ENCODE data around the gene PIAS4.

PIAS4 gene

GRCh38 chr19:4059891-4060620 is 52.5 kb downstream of the PIAS4 start:
- peak; percentile 31 for DNase-seq (ENCODE audit: low read depth)

DNA sequence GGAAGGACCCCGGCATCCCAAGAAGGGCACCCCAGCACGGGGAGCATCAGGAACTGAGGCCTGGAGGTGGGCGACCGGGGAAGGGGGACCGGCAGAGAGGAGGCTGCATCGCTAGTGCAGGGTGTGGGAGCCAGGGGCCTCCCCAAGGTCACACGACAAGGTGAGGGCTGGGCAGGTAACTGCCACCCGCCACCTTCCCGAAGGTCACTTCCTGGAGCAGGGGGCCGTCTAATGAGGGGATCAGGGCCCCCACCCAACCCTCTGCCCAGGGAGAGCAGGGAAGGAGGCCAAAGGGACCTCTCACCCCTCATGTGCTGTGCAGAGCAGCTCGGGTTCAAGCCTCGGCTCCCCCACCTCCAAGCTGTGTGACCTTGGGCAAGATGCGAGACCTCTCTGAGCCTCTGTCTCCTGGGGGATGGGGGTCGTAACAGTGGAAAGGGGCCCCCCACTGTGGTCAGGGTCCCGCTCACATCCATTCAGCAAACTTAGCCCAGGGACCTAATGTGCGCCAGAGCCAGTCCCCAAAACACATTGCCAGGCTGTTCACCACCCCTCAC is 53.2 kb downstream of the PIAS4 start:
- DNase-seq (ENCODE audit: low read depth): no peak

- DNase-seq (ENCODE audit: low read depth): peak; percentile 32
These were observed 53.7 kb downstream of the PIAS4 start for GRCh38 chr19:4061178-4061682.

- no peak for DNase-seq (ENCODE audit: low read depth)
These were observed 54.3 kb downstream of the PIAS4 start for GRCh38 chr19:4061683-4062418.

DNA sequence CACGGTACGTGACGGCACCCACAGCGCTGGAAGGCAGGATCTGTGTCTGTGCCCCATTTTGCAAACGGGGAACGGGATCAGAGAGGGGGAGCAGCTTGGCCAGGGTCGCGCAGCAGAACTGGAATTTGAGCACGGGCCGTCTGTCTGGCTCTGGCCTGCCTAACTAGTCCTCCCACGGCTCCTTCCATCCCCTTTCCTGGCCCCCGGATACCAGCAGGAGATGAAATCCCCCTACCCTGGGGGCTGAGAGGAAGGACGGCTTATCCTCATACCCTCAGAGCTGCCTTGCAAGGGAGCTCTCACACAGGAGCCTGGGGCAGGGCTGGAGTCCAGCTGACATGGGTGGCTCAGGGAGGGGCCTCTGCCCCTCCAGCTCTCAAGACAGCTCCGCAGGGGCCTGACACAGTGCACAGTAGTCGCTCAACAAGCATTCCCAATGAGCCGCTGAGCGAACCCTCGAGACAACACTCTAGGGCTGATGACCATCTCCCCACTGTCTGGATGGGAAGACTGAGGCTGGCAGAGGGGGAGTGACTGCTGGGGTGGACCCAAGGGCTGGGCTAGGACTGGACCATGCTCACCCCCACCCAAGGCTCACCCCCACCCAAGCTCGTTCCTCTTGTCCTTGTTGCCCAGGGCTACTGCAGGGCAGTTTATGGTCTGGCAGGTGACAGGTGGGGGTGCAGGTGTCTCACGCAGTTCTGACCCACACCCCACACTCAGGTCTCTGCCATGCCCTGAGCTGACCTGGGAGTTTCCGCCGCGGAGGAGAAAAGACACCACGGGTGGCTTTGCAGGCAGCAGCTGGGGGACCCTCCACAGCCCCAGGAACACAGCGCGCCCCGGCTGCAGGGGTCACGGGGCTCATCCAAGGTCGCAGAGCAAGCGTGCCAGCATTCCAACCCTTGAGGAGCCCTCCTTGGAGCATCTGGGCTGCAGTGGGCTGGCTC is 55.2 kb downstream of the PIAS4 start:
- no peak for DNase-seq (ENCODE audit: low read depth)

GRCh38 chr19:4063369-4064148 is 56.0 kb downstream of the PIAS4 start:
- no peak for DNase-seq (ENCODE audit: low read depth)

DNA sequence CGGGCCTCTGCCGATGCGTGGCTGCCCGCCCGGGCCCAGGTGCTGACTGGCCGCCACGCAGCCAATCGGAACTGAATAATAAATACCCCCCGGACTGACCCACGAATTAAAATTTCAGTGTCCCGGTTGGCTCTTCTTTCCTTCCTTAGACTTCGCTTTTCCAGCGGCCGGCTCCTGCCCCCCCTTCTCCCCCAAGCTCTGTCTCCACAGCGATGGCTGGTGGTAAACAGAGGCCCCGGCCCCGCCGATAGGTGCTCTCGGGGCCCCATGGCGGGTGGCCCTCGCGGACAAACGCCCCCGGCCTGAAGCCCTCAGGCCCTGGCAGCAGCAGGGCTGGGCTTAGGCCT is 56.6 kb downstream of the PIAS4 start:
- DNase-seq (ENCODE audit: low read depth): no peak

DNA sequence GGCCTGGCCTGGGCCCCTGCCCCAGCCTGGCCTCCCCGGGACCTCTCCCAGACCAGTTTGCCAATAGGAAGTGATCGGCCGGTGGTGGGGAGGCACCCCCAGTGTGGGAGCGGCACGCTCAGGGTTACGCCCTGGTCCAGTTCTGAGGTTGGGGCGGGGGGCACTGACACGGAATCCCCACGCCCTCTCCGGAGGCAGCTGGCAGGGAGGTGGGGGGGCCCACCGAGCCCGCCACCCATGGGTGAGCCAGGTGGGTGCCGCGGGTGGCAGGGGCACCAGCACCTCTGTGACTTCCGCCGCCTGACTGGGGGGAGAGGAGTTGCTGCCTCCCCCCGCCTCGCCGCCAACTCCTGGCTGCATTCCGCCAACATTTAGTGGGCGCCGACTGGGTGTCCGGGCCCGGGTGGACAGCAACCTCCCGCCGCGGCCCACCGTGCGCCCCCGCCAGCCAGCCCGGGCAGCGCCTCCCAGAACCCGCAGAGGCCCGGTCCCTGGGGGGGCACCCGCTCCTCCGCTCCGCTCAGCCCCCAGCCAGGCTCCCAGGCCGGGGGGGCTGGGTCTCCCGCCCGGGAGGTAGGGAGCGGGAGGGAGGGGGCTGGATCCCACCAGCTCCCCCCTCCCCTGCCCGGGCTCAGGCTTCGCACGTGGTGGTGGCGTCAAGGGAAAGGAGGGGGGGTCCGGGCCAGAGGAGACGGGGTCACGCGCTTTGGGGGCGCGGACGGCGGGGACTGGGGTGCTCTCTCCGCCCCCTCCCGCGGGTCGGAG is 57.1 kb downstream of the PIAS4 start:
- peak; percentile 43 for DNase-seq (ENCODE audit: low read depth)

GRCh38 chr19:4065430-4066175 is 58.1 kb downstream of the PIAS4 start:
- peak; percentile 97 for DNase-seq (ENCODE audit: low read depth)

GRCh38 chr19:4066176-4066606 is 58.7 kb downstream of the PIAS4 start:
- peak; percentile 59 for DNase-seq (ENCODE audit: low read depth)

- peak; percentile 68 for DNase-seq (ENCODE audit: low read depth)
These were observed 59.3 kb downstream of the PIAS4 start, which contains the start of gene ZBTB7A for GRCh38 chr19:4066682-4067395. ZBTB7A (minus strand) TSS chr19:4066899; CDS start chr19:4055232, 11,667 bp downstream.

DNA sequence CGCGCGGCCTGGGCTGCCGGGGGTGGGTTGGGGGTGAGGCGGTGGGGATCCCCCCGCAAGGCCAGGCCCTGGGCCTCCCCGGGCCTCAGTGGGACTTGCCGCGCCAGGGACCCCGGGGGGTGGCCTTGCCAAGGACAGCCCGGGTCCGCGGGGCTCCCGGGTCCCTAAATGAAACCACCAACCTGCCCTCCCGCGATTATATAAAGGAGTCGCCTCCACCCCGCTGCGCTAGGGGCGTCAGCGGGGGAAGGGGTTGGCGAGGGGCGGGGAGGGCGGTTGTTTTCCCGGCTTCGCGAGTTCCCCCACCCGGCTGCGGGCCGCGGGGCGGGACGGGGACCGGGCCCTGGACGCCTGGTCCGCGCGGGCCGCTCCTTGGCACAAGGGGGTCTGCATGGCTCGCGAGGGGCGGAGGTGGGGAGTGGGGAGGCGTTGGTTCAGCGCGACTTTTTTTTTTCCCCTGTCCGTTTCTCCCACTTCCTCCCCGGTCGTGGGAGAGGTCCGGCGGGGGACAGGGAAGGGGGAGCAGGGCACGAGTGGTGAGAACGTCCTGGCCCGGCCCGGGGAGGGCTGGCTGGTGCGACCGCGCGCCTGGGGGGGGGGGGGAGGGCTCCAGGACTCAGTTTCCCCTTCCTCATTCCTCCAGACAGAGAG is 60.0 kb downstream of the PIAS4 start:
- DNase-seq (ENCODE audit: low read depth): peak; percentile 43

DNA sequence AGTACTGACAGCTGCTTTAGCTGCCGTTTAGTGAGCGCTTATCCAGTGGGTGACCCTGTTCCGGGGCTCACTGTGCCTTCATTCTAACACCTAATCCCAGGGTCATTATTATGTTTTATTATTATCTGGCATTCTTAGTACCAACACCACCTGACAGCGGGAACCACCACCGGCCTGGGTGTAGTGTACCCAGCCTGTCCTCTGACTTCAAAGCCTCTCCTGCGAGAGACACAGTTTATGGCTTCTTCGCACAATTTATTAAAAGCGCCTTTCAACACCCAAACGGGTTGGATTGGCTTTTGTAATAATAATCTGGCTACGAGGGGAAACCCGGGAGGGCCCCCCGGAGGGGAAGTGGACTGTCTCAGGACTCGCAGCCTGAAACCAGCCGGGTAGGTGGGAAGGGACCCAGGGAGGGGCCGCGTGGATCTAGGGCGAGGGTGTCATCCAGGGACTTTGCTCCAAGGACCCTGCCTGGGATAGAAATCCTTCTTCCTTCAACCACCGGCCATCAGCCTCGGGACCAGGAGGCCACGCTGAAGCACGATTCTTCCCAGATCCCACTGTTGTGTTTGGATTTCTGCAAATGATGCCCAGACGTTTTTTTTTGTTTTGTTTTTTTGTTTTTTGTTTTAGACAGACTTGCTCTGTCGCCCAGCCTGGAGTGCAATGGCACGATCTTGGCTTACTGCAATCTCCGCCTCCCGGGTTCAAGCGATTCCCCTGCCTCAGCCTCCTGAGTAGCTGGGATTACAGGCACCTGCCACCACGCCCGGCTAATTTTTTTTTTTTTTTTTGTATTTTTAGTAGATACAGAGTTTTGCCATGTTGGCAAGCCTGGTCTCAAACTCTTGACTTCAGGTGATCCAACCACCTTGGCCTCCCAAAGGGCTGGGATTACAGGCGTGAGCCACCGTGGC is 60.8 kb downstream of the PIAS4 start:
- no peak for DNase-seq (ENCODE audit: low read depth)

GRCh38 chr19:4069331-4069959 is 61.9 kb downstream of the PIAS4 start:
- no peak for DNase-seq (ENCODE audit: low read depth)

DNA sequence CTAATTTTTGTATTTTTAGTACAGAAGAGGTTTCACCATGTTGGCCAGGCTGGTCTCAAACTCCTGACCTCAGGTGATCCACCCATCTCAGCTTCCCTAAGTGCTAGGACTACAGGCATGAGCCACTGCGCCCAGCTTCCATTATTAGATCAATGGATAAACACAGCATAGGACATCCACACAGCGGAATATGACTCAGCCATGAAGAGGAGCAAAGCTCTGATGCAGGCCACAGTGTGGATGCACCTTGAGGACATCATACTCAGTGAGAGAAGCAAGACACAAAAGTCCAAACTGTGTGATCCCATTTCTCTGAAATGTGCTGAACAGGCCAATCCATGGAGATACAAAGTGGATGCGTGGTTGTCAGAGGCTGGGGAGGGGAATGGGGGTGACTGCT is 64.1 kb downstream of the PIAS4 start:
- no peak for DNase-seq (ENCODE audit: low read depth)

- no peak for DNase-seq (ENCODE audit: low read depth)
These were observed 67.8 kb downstream of the PIAS4 start for GRCh38 chr19:4075373-4075772.

DNA sequence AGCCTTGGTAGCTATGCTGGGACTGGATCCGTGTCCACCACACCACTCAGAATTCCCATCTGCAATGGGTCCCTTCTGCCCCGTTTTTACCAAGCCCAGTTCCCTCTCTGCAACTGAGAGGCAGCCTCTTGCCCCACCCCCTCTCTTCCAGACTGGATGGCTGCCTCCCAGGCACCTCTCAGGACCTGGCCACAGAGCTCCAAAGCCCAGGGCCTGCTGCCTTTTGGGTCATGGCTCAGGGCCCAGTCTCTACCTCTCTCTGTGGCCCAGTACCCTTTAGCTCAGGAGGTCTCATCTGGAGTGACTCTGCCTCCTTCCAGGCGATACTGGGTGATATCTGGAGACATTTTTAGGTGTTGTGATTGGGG is 69.5 kb downstream of the PIAS4 start:
- DNase-seq (ENCODE audit: low read depth): no peak

Data from T follicular helper cell (primary cell).